Activated T-cell treated with anti-CD3 and anti-CD28 coated beads for 48 hours (primary cell): ENCODE data around the gene CYP2C9.

Experiments
- DNase-seq: peaks from one replicate; pipeline ENCODE4 v3.0.0-alpha.2; 2020; ENCODE audit warnings: low read depth

The CYP2C9 gene

GRCh38 chr10:95039281-95039680 is 100.8 kb downstream of the CYP2C9 start:
- DNase-seq = no peak
